ENCODE data around the gene TEX47.

DNA sequence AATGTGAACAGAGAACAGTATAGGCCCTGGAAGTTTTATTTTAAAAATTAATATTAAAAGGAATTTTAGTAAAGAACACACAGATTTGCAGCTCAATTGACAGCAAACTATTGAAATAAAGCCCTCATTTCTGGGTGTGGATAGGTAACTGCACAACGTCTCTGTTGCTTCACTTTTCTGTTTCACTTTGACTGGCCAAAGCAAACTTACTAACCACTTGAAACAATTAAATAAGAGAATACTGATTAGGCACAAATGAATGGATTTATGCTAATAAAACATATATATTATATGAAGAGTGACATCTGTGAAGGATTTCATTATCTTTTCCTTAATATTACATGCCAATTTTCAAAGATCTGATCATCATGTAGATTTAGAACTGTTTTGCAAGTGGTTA lies 24.1 kb downstream of the TEX47 start:
- TF ChIP-seq, protein P1, sequence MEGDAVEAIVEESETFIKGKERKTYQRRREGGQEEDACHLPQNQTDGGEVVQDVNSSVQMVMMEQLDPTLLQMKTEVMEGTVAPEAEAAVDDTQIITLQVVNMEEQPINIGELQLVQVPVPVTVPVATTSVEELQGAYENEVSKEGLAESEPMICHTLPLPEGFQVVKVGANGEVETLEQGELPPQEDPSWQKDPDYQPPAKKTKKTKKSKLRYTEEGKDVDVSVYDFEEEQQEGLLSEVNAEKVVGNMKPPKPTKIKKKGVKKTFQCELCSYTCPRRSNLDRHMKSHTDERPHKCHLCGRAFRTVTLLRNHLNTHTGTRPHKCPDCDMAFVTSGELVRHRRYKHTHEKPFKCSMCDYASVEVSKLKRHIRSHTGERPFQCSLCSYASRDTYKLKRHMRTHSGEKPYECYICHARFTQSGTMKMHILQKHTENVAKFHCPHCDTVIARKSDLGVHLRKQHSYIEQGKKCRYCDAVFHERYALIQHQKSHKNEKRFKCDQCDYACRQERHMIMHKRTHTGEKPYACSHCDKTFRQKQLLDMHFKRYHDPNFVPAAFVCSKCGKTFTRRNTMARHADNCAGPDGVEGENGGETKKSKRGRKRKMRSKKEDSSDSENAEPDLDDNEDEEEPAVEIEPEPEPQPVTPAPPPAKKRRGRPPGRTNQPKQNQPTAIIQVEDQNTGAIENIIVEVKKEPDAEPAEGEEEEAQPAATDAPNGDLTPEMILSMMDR (IDR thresholded peaks at IDR 0.05; ENCODE audit: low read depth, low read length), result no peak
- no peak for TF ChIP-seq MYC (IDR thresholded peaks at IDR 0.05; ENCODE audit: low read depth, low read length)

All from NB4 (cell line).